Cardiac muscle cell (in vitro differentiated cells and primary cell): ENCODE measurements around the gene CACNA2D3. TPM values are rescaled to one million over a fixed set of nuclear protein-coding genes. Genes with fewer than 3 reads are reported as not detected.
"Not testable (repeated sequence)": the region's sequence is repeated elsewhere in the genome, so short reads cannot be mapped to it uniquely, and the experiment has no call there.

Experiments used
- DNase-seq, 2 donors: peaks; one replicate each; pipeline versions ENCODE4 v3.0.0 to v3.0.0-alpha.2; 2010 to 2017; ENCODE audit warnings: low read depth in 1 of 2, low spot score in 1 of 2
- H3K27ac ChIP-seq: fragments of 200-600 bp; sonication (generic); 2 replicates; pipeline ENCODE4 v1.5.1; 2016
- H3K27me3 ChIP-seq: fragments of 200-600 bp; sonication (generic); 2 replicates; pipeline ENCODE4 v1.6.0; 2016; ENCODE audit warnings: control low read depth
- H3K36me3 ChIP-seq: fragments of 200-600 bp; sonication (generic); 2 replicates; pipeline ENCODE4 v1.5.1; 2016; ENCODE audit warnings: control low read depth
- H3K4me1 ChIP-seq: fragments of 200-600 bp; sonication (generic); 2 replicates; pipeline ENCODE4 v1.8.1; 2017; ENCODE audit warnings: low read depth, mild to moderate bottlenecking, mixed run types
- H3K4me3 ChIP-seq: fragments of 200-600 bp; sonication (generic); 2 replicates; pipeline ENCODE4 v1.5.1; 2016; ENCODE audit warnings: mild to moderate bottlenecking
- H3K9me3 ChIP-seq: fragments of 200-600 bp; sonication (generic); 2 replicates; pipeline ENCODE4 v1.5.1; 2017; ENCODE audit warnings: low read depth, mild to moderate bottlenecking, control low read depth
- polyA plus RNA-seq: library from polyadenylated mRNA; unstranded; fragments of >200 nt; fragmentation: Nextera tagmentation; extraction: Ambion mirVana; gene quantifications from 2 replicates; pipeline ENCODE4 v1.2.1, GENCODE V29; 2016
- total RNA-seq: library from RNA; depleted of rRNA; stranded (reverse); fragments of >200 nt; gene quantifications from 2 replicates; pipeline ENCODE4 v1.2.3, GENCODE V29; 2016
- TF ChIP-seq, protein P1 (sequence below): IDR thresholded peaks from 2 replicates; pipeline ENCODE4 v1.5.1; 2012; ENCODE audit warnings: low read depth, mild to moderate bottlenecking, low read length

CACNA2D3 gene
- total and polyA plus RNA-seq, 2 experiments from 2014 or later = 0.45 to 0.59 TPM

- DNase-seq = no peak
- H3K36me3 ChIP-seq = no peaks in the 10 kb centered on the region
Observed at GRCh38 chr3:54443561-54444161, 321.3 kb downstream of the CACNA2D3 start.

DNA sequence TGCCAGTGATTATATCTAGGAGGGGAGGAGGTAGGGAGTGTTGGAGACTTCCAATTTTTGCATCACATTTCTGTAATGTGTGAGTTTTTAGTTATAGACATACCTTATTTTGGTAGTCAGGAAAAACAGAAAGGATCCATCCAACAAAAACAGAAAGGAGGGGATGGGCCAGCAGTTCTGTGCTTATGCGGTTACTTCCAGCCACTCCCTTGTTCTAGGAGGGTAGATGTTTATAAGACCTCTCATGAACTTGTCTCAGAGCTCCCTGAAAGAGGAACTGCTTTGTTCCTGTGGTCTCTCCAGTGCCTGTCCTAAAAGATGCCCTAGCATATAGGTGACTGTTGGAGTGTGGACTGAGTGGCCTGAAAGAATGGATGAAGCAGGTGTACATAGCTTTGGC lies 323.3 kb downstream of the CACNA2D3 start:
- TF ChIP-seq, protein P1, sequence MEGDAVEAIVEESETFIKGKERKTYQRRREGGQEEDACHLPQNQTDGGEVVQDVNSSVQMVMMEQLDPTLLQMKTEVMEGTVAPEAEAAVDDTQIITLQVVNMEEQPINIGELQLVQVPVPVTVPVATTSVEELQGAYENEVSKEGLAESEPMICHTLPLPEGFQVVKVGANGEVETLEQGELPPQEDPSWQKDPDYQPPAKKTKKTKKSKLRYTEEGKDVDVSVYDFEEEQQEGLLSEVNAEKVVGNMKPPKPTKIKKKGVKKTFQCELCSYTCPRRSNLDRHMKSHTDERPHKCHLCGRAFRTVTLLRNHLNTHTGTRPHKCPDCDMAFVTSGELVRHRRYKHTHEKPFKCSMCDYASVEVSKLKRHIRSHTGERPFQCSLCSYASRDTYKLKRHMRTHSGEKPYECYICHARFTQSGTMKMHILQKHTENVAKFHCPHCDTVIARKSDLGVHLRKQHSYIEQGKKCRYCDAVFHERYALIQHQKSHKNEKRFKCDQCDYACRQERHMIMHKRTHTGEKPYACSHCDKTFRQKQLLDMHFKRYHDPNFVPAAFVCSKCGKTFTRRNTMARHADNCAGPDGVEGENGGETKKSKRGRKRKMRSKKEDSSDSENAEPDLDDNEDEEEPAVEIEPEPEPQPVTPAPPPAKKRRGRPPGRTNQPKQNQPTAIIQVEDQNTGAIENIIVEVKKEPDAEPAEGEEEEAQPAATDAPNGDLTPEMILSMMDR = no peak
- no peak for DNase-seq
- Histone ChIP-seq H3K36me3 (no peaks in the 10 kb centered on the region), H3K4me3 (no peak overlapping the region), H3K27ac (no peak overlapping the region), H3K9me3 (no peaks in the 10 kb centered on the region), H3K4me1 (no peaks in the 10 kb centered on the region), H3K27me3 (no peaks in the 10 kb centered on the region)

More at GRCh38 chr3:54443561-54444161, 321.3 kb downstream of the CACNA2D3 start:
- no peak overlapping the region for H3K4me3 ChIP-seq
- TF ChIP-seq, protein P1 = no peak
- H3K9me3 ChIP-seq = no peaks in the 10 kb centered on the region
- no peaks in the 10 kb centered on the region for H3K4me1 ChIP-seq
- no peak overlapping the region for H3K27ac ChIP-seq
- H3K27me3 ChIP-seq = no peaks in the 10 kb centered on the region

DNA sequence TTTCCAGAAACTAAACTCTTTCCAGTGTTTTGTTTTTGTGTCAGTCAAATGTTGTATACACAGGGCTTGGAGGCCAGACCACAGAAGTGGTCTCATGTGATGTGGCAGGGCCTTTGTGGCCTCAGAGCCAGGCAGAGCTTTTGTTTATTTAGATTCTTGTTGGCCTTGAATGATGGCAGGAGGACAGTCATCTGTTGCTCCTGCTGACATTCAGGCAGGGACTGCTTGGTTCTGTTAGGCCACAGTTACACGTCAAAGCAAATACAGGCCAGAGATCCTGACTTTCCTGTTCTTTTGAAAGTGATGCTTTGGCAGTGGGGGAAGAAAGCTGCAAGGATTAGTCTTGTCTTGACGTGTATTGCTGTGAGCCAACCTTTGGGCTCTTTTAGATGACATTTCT lies 325.1 kb downstream of the CACNA2D3 start:
- H3K4me3 ChIP-seq = no peak overlapping the region
- H3K36me3 ChIP-seq = no peaks in the 10 kb centered on the region
- H3K27me3 ChIP-seq = no peaks in the 10 kb centered on the region
- DNase-seq = no peak
- no peaks in the 10 kb centered on the region for H3K9me3 ChIP-seq
- TF ChIP-seq, protein P1 = no peak
- no peak overlapping the region for H3K27ac ChIP-seq
- H3K4me1 ChIP-seq = no peaks in the 10 kb centered on the region

DNA sequence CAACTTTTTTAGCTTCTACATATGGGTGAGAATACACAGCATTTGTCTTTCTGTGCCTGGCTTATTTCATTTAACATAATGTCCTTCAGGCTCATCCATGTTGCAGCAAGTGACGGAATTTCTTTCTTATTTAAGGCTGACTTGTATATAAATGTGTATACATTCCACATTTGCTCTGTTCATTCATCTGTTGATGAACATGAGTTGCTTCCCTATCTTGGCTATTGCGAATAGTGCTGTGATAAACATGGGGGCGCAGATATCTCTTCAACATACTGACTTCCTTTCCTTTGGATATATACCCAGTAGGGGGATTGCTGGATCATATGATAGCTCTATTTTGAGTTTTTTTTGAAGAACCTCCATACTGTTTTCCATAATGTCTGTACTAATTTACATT lies 332.5 kb downstream of the CACNA2D3 start:
- Histone ChIP-seq H3K4me1 (no peaks in the 10 kb centered on the region), H3K9me3 (no peaks in the 10 kb centered on the region), H3K27ac (no peak overlapping the region), H3K4me3 (no peak overlapping the region), H3K36me3 (no peaks in the 10 kb centered on the region), H3K27me3 (no peaks in the 10 kb centered on the region)
- DNase-seq = no peak
- TF ChIP-seq, protein P1 = no peak

GRCh38 chr3:54458357-54458756 lies 336.0 kb downstream of the CACNA2D3 start:
- no peak for DNase-seq
- H3K27ac ChIP-seq = no peak overlapping the region
- no peaks in the 10 kb centered on the region for H3K4me1 ChIP-seq
- no peaks in the 10 kb centered on the region for H3K9me3 ChIP-seq
- H3K36me3 ChIP-seq = no peaks in the 10 kb centered on the region
- TF ChIP-seq, protein P1 = no peak
- H3K27me3 ChIP-seq = no peaks in the 10 kb centered on the region
- no peak overlapping the region for H3K4me3 ChIP-seq

DNA sequence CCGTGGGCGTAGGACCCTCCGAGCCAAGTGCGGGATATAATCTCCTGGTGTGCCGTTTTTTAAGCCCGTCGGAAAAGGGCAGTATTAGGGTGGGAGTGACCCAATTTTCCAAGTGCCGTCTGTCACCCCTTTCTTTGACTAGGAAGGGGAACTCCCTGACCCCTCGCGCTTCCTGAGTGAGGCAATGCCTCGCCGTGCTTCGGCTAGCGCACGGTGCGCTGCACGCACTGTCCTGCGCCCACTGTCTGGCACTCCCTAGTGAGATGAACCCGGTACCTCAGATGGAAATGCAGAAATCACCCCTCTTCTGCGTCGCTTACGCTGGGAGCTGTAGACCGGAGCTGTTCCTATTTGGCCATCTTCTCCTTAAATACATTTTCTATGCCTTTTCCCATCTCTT lies 342.2 kb downstream of the CACNA2D3 start:
- not testable (repeated sequence) for H3K4me1 ChIP-seq, H3K9me3 ChIP-seq, DNase-seq, H3K36me3 ChIP-seq, H3K27ac ChIP-seq, H3K4me3 ChIP-seq, H3K27me3 ChIP-seq
